ENCODE data around the gene MTFMT.

DNA sequence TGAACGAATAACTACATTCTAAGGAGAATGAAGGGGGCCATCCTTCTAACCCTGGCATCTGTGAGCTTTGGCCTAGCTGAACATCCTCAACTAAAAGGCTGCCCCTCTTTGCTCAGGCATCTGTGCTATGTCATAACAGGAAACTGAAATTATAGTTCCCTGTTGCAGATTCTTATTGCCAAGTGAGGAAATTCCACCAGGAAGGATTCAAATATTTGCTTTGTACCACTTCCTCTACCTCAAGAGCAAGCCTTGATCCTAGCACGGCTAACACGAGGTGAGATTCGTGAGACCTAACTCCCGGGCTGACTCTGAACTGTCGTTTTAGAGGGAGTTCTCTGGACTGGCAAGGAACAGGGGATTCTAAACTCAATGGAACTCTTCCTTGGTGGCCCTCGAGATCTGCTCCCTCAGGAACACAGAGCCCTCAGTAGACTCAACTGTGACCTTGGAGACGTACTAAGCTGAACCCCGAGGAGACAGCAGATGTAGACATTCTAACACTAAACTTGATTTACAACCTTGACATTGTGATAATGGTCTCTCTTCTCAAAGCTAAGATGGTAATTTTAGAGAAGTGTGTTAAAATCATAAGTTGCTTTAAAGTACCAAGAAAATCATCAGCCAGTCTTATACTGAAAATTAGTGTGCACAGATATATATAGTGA, 43.9 kb downstream of the MTFMT start:
- no peak for TF ChIP-seq CTCF (conservative IDR thresholded peaks at IDR 0.05; ENCODE audit: low read depth in 2 of 2)
- no peak for TF ChIP-seq POLR2AphosphoS5 (IDR thresholded peaks at IDR 0.05; ENCODE audit: low read depth)
- no peak for TF ChIP-seq STAT1 (IDR thresholded peaks at IDR 0.05; ENCODE audit: unreplicated experiment)
